OCI-LY3 (cell line): ENCODE data around the gene MALAT1.

Experiments used
- EZH2phosphoT487 ChIP-seq: fragments of 200-600 bp; shearing (Covaris generic); IDR thresholded peaks from 2 replicates; pipeline ENCODE4 v1.6.1; 2018; ENCODE audit warnings: antibody characterized with exemption, mixed run types, low read depth
- TF ChIP-seq, protein P1 (sequence below): fragments of 200-600, 300-600 bp; sonication (generic); IDR thresholded peaks from 2 replicates; pipeline ENCODE4 v1.5.1; 2014; ENCODE audit warnings: antibody characterized with exemption, low read length, low read depth

DNA sequence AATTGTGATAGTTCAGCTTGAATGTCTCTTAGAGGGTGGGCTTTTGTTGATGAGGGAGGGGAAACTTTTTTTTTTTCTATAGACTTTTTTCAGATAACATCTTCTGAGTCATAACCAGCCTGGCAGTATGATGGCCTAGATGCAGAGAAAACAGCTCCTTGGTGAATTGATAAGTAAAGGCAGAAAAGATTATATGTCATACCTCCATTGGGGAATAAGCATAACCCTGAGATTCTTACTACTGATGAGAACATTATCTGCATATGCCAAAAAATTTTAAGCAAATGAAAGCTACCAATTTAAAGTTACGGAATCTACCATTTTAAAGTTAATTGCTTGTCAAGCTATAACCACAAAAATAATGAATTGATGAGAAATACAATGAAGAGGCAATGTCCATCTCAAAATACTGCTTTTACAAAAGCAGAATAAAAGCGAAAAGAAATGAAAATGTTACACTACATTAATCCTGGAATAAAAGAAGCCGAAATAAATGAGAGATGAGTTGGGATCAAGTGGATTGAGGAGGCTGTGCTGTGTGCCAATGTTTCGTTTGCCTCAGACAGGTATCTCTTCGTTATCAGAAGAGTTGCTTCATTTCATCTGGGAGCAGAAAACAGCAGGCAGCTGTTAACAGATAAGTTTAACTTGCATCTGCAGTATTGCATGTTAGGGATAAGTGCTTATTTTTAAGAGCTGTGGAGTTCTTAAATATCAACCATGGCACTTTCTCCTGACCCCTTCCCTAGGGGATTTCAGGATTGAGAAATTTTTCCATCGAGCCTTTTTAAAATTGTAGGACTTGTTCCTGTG is 3.9 kb downstream of the MALAT1 start:
- TF ChIP-seq, protein P1, sequence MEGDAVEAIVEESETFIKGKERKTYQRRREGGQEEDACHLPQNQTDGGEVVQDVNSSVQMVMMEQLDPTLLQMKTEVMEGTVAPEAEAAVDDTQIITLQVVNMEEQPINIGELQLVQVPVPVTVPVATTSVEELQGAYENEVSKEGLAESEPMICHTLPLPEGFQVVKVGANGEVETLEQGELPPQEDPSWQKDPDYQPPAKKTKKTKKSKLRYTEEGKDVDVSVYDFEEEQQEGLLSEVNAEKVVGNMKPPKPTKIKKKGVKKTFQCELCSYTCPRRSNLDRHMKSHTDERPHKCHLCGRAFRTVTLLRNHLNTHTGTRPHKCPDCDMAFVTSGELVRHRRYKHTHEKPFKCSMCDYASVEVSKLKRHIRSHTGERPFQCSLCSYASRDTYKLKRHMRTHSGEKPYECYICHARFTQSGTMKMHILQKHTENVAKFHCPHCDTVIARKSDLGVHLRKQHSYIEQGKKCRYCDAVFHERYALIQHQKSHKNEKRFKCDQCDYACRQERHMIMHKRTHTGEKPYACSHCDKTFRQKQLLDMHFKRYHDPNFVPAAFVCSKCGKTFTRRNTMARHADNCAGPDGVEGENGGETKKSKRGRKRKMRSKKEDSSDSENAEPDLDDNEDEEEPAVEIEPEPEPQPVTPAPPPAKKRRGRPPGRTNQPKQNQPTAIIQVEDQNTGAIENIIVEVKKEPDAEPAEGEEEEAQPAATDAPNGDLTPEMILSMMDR, result no peak
- TF ChIP-seq EZH2phosphoT487, result no peak
